Kasumi-1 (cell line): ENCODE data around the gene GPR160.

ENCODE experiments used
- DNase-seq, 2 experiments: peaks; one replicate each; lab custom pipeline; 2025; lab: John Stamatoyannopoulos, UW

Gene GPR160

GRCh38 chr3:170027233-170028102 lies 10.3 kb upstream of the GPR160 start:
- no peak for DNase-seq

GRCh38 chr3:170033489-170033888 lies 4.3 kb upstream of the GPR160 start:
- peak; percentile 86 to 88 for DNase-seq

- DNase-seq = peak in 1 of 2 experiments; percentile 30
Measured at GRCh38 chr3:170038434-170039110, 777 bp downstream of the GPR160 start.

GRCh38 chr3:170040418-170040817 lies 2.6 kb downstream of the GPR160 start:
- no peak for DNase-seq

GRCh38 chr3:170043506-170043905 lies 5.7 kb downstream of the GPR160 start:
- DNase-seq = no peak

GRCh38 chr3:170044271-170044670 lies 6.5 kb downstream of the GPR160 start:
- no peak for DNase-seq

GRCh38 chr3:170044795-170045244 lies 7.0 kb downstream of the GPR160 start:
- peak; percentile 74 for DNase-seq

GRCh38 chr3:170046269-170047132 lies 8.7 kb downstream of the GPR160 start:
- no peak for DNase-seq

- no peak for DNase-seq
Measured at GRCh38 chr3:170047133-170047404, 9.3 kb downstream of the GPR160 start.

- no peak for DNase-seq
Measured at GRCh38 chr3:170049146-170050000, 11.6 kb downstream of the GPR160 start.

- DNase-seq = no peak
Measured at GRCh38 chr3:170050753-170051152, 13.0 kb downstream of the GPR160 start.

- DNase-seq = no peak
Measured at GRCh38 chr3:170052398-170052797, 14.6 kb downstream of the GPR160 start.

- DNase-seq = peak; percentile 43 to 56
Measured at GRCh38 chr3:170054204-170054603, 16.4 kb downstream of the GPR160 start.

GRCh38 chr3:170055209-170055608 lies 17.4 kb downstream of the GPR160 start:
- DNase-seq = no peak

- no peak for DNase-seq
Measured at GRCh38 chr3:170056710-170057454, 19.1 kb downstream of the GPR160 start.

- DNase-seq = no peak
Measured at GRCh38 chr3:170057550-170057949, 19.8 kb downstream of the GPR160 start.

- no peak for DNase-seq
Measured at GRCh38 chr3:170058127-170058526, 20.3 kb downstream of the GPR160 start.

GRCh38 chr3:170059447-170059846 lies 21.7 kb downstream of the GPR160 start:
- no peak for DNase-seq

GRCh38 chr3:170062068-170062467 lies 24.3 kb downstream of the GPR160 start:
- DNase-seq = no peak

GRCh38 chr3:170062769-170063168 lies 25.0 kb downstream of the GPR160 start:
- no peak for DNase-seq

- DNase-seq = no peak
Measured at GRCh38 chr3:170063691-170064090, 25.9 kb downstream of the GPR160 start.
